Neural cell (in vitro differentiated cells): ENCODE data around the gene HELLS. TPM values are rescaled to one million over a fixed set of nuclear protein-coding genes. Genes with fewer than 3 reads are reported as not detected.

Source experiments
- H2AFZ ChIP-seq: fragments of 200-600, 300-800 bp; sonication (generic), shearing (Covaris generic); 2 replicates; pipeline ENCODE4 v1.6.0; 2014; ENCODE audit warnings: low read depth, mild to moderate bottlenecking, antibody characterized with exemption, low read length, moderate library complexity
- H3F3A ChIP-seq: fragments of 200-600 bp; shearing (Covaris generic); 2 replicates; pipeline ENCODE4 v1.6.1; 2016; ENCODE audit warnings: mild to moderate bottlenecking, moderate library complexity, mixed read lengths, antibody characterized with exemption, low read length; ENCODE audit not compliant: insufficient read depth, poor library complexity, severe bottlenecking
- H3K27ac ChIP-seq: fragments of 200-600, 300-800 bp; sonication (generic), shearing (Covaris generic); 2 replicates; pipeline ENCODE4 v1.5.1; 2014; ENCODE audit warnings: mild to moderate bottlenecking, low read length, moderate library complexity
- H3K27me3 ChIP-seq: fragments of 300-800, 200-600 bp; sonication (generic), shearing (Covaris generic); 2 replicates; pipeline ENCODE4 v1.6.0; 2014; ENCODE audit warnings: mild to moderate bottlenecking, low read depth, low read length, moderate library complexity; ENCODE audit not compliant: insufficient read depth
- H3K36me3 ChIP-seq: fragments of 300-800, 200-600 bp; sonication (generic), shearing (Covaris generic); 2 replicates; pipeline ENCODE4 v1.5.1; 2014; ENCODE audit warnings: mild to moderate bottlenecking, antibody characterized with exemption, low read length, moderate library complexity; ENCODE audit not compliant: insufficient read depth
- H3K4me2 ChIP-seq: fragments of 300-800, 200-600 bp; sonication (generic), shearing (Covaris generic); 2 replicates; pipeline ENCODE4 v1.6.0; 2014; ENCODE audit warnings: mild to moderate bottlenecking, low read length
- H3K4me3 ChIP-seq: fragments of 300-800, 200-600 bp; sonication (generic), shearing (Covaris generic); 2 replicates; pipeline ENCODE4 v1.5.1; 2014; ENCODE audit warnings: mild to moderate bottlenecking, low read length, moderate library complexity
- H3K79me2 ChIP-seq: fragments of 200-600 bp; shearing (Covaris generic); replicated peaks from 2 replicates; pipeline ENCODE4 v1.6.0; 2014; ENCODE audit warnings: mild to moderate bottlenecking, low read length, moderate library complexity; ENCODE audit not compliant: insufficient read depth
- H3K9ac ChIP-seq: fragments of 300-800, 200-600 bp; sonication (generic), shearing (Covaris generic); 2 replicates; pipeline ENCODE4 v1.6.1; 2016; ENCODE audit warnings: mild to moderate bottlenecking, low read length, mixed read lengths
- H3K9me2 ChIP-seq: fragments of 200-600 bp; shearing (Covaris generic); 2 replicates; pipeline ENCODE4 v1.6.1; 2016; ENCODE audit warnings: mild to moderate bottlenecking, low read length, mixed read lengths; ENCODE audit not compliant: insufficient read depth
- H3K9me3 ChIP-seq: fragments of 200-600, 300-800 bp; sonication (generic), shearing (Covaris generic); 2 replicates; pipeline ENCODE4 v1.6.1; 2016; ENCODE audit warnings: mild to moderate bottlenecking, mixed run types, low read length, moderate library complexity, mixed read lengths
- H4K20me1 ChIP-seq: fragments of 200-600 bp; shearing (Covaris generic); 2 replicates; pipeline ENCODE4 v1.6.1; 2016; ENCODE audit warnings: mild to moderate bottlenecking, mixed run types; ENCODE audit not compliant: insufficient read depth
- EP300 ChIP-seq: fragments of 450-650 bp; conservative IDR thresholded peaks from 2 replicates; pipeline ENCODE4 v1.6.1; 2014; ENCODE audit warnings: antibody characterized with exemption, mild to moderate bottlenecking, moderate library complexity; ENCODE audit not compliant: poor library complexity, severe bottlenecking
- EZH2 ChIP-seq: fragments of 200-600, 300-800 bp; shearing (Covaris generic), sonication (generic); IDR thresholded peaks from 2 replicates; pipeline ENCODE4 v1.6.1; 2014; ENCODE audit warnings: antibody characterized with exemption, low read length, borderline replicate concordance, mild to moderate bottlenecking; ENCODE audit not compliant: insufficient read depth, poor library complexity, severe bottlenecking
- MXI1 ChIP-seq: fragments of 450-650 bp; conservative IDR thresholded peaks from 2 replicates; pipeline ENCODE4 v1.6.1; 2014; ENCODE audit warnings: antibody characterized with exemption, mild to moderate bottlenecking; ENCODE audit not compliant: poor library complexity, severe bottlenecking
- POLR2AphosphoS5 ChIP-seq: IDR thresholded peaks from 2 replicates; pipeline ENCODE4 v1.6.1; 2012
- RAD21 ChIP-seq: fragments of 450-650 bp; conservative IDR thresholded peaks from 2 replicates; pipeline ENCODE4 v1.6.1; 2014; ENCODE audit warnings: antibody characterized with exemption, mild to moderate bottlenecking, moderate library complexity
- SMC3 ChIP-seq: fragments of 450-650 bp; conservative IDR thresholded peaks from 2 replicates; pipeline ENCODE4 v1.6.1; 2014; ENCODE audit warnings: antibody characterized with exemption, mild to moderate bottlenecking, moderate library complexity; ENCODE audit not compliant: poor library complexity
- TAF1 ChIP-seq: IDR thresholded peaks from 2 replicates; pipeline ENCODE4 v1.6.1; 2012; ENCODE audit warnings: low read depth
- polyA plus RNA-seq: library from polyadenylated mRNA; depleted of rRNA; stranded (reverse); fragments of >200 nt; gene quantifications from 2 replicates; pipeline ENCODE4 v1.2.3, GENCODE V29; 2014
- TF ChIP-seq, protein P1 (sequence below): fragments of 450-650 bp; IDR thresholded peaks from 2 replicates; pipeline ENCODE4 v1.5.1; 2014; ENCODE audit warnings: antibody characterized with exemption, mild to moderate bottlenecking, moderate library complexity; ENCODE audit not compliant: poor library complexity, severe bottlenecking
- TF ChIP-seq, protein P2 (sequence below): IDR thresholded peaks from 2 replicates; pipeline ENCODE4 v1.6.1; 2012; ENCODE audit warnings: borderline replicate concordance

The HELLS gene
- polyA plus RNA-seq, 1 donor from 2014 or later, result 12.3 TPM

DNA sequence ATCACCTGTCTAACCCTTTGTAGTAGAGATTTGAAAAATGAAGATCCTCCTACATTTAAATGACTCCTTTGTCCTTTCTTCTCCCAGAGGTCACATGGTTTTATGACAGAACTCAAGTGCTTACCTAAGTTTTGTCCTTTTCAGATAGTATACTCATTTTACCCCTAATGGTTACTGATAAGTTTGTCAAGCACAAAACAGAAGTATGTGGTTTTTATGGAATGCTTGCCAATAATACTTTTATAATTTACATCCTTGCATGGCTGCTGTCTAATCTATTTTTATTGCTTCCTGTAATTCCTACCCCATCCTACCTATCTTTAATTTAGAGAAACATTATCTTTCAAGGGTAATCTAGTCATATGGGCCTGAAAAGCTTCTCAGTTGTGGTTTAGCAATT is 37.5 kb downstream of the HELLS start:
- H3F3A ChIP-seq, result no peaks in the 10 kb centered on the region
- no peaks in the 10 kb centered on the region for H3K36me3 ChIP-seq
- H3K27ac ChIP-seq, result no peak overlapping the region
- no peaks in the 10 kb centered on the region for H3K9me3 ChIP-seq
- no peak overlapping the region for H3K4me2 ChIP-seq
- H3K9ac ChIP-seq, result no peak overlapping the region
- no peak overlapping the region for H3K4me3 ChIP-seq
- no peak for TF ChIP-seq TAF1
- TF ChIP-seq POLR2AphosphoS5, result no peak
- TF ChIP-seq, protein P1, sequence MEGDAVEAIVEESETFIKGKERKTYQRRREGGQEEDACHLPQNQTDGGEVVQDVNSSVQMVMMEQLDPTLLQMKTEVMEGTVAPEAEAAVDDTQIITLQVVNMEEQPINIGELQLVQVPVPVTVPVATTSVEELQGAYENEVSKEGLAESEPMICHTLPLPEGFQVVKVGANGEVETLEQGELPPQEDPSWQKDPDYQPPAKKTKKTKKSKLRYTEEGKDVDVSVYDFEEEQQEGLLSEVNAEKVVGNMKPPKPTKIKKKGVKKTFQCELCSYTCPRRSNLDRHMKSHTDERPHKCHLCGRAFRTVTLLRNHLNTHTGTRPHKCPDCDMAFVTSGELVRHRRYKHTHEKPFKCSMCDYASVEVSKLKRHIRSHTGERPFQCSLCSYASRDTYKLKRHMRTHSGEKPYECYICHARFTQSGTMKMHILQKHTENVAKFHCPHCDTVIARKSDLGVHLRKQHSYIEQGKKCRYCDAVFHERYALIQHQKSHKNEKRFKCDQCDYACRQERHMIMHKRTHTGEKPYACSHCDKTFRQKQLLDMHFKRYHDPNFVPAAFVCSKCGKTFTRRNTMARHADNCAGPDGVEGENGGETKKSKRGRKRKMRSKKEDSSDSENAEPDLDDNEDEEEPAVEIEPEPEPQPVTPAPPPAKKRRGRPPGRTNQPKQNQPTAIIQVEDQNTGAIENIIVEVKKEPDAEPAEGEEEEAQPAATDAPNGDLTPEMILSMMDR, result no peak
- no peak for TF ChIP-seq SMC3
- no peak for TF ChIP-seq MXI1
- TF ChIP-seq EP300, result no peak
- TF ChIP-seq, protein P2, sequence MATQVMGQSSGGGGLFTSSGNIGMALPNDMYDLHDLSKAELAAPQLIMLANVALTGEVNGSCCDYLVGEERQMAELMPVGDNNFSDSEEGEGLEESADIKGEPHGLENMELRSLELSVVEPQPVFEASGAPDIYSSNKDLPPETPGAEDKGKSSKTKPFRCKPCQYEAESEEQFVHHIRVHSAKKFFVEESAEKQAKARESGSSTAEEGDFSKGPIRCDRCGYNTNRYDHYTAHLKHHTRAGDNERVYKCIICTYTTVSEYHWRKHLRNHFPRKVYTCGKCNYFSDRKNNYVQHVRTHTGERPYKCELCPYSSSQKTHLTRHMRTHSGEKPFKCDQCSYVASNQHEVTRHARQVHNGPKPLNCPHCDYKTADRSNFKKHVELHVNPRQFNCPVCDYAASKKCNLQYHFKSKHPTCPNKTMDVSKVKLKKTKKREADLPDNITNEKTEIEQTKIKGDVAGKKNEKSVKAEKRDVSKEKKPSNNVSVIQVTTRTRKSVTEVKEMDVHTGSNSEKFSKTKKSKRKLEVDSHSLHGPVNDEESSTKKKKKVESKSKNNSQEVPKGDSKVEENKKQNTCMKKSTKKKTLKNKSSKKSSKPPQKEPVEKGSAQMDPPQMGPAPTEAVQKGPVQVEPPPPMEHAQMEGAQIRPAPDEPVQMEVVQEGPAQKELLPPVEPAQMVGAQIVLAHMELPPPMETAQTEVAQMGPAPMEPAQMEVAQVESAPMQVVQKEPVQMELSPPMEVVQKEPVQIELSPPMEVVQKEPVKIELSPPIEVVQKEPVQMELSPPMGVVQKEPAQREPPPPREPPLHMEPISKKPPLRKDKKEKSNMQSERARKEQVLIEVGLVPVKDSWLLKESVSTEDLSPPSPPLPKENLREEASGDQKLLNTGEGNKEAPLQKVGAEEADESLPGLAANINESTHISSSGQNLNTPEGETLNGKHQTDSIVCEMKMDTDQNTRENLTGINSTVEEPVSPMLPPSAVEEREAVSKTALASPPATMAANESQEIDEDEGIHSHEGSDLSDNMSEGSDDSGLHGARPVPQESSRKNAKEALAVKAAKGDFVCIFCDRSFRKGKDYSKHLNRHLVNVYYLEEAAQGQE, result no peak
- TF ChIP-seq EZH2, result no peak
- no peak for TF ChIP-seq RAD21
- H4K20me1 ChIP-seq, result no peaks in the 10 kb centered on the region
- H3K79me2 ChIP-seq, result no peaks in the 10 kb centered on the region
- no peak overlapping the region for H2AFZ ChIP-seq
- H3K27me3 ChIP-seq, result no peaks in the 10 kb centered on the region
- no peaks in the 10 kb centered on the region for H3K9me2 ChIP-seq

- no peak overlapping the region for H3K9ac ChIP-seq
- no peaks in the 10 kb centered on the region for H3K79me2 ChIP-seq
- H3K9me2 ChIP-seq, result no peaks in the 10 kb centered on the region
- H3K9me3 ChIP-seq, result no peaks in the 10 kb centered on the region
- H2AFZ ChIP-seq, result no peak overlapping the region
- no peaks in the 10 kb centered on the region for H4K20me1 ChIP-seq
- no peaks in the 10 kb centered on the region for H3K36me3 ChIP-seq
- no peaks in the 10 kb centered on the region for H3F3A ChIP-seq
- TF ChIP-seq, protein P2, result no peak
- TF ChIP-seq POLR2AphosphoS5 (no peak), MXI1 (no peak), RAD21 (no peak), EP300 (no peak), EZH2 (no peak), TAF1 (no peak), SMC3 (no peak)
- TF ChIP-seq, protein P1, result no peak
- no peak overlapping the region for H3K4me2 ChIP-seq
- H3K27me3 ChIP-seq, result no peaks in the 10 kb centered on the region
- H3K27ac ChIP-seq, result no peak overlapping the region
- no peak overlapping the region for H3K4me3 ChIP-seq
These were observed 46.0 kb downstream of the HELLS start for GRCh38 chr10:94591461-94592205.
